HK-2 (cell line): ENCODE measurements around the gene POP7.

Experiments
- DNase-seq: peaks from one replicate; pipeline ENCODE4 v3.0.0-alpha.2; 2018; ENCODE audit not compliant: unreplicated experiment

Gene POP7

DNA sequence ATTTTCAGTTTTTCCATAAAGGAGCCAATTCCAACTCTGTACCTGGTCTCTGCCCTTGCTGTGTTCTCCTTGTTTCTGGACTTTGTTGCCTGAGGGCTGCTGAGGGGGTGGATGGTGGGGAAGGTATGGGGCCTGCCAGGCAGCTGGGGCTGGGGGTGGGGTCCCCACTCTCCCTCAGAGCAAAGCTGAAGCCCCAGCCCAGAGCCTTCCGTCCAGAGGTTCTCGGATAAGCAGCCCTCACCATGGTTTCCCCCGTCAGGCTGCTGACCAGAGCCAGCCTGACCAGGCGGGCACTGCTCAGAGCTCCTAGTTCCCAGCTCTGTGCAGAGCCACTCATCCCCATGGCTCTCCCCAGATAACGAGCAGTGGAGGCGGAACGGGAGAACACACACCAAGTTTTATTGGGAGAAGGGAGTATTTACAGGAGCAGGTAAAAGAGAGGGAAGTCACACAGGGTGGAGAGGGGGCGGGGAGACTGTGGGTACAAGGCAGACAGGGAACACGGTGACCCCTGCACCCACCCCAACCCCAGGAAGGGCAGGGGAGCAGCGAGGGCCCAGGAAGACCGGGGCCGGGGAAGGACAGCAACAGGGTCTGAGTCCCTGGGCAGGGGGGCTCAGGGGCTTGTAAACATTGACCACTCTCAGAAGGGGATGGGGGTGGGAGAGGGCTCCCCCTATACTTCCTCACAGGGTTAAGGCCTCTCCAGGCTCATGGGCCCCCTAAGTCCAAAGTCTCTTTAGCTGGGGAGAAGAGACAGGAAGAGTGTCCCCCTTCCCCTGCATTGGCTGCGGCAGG, 26.6 kb upstream of the POP7 start:
- no peak for DNase-seq

GRCh38 chr7:100679927-100680575, 25.9 kb upstream of the POP7 start:
- no peak for DNase-seq

DNA sequence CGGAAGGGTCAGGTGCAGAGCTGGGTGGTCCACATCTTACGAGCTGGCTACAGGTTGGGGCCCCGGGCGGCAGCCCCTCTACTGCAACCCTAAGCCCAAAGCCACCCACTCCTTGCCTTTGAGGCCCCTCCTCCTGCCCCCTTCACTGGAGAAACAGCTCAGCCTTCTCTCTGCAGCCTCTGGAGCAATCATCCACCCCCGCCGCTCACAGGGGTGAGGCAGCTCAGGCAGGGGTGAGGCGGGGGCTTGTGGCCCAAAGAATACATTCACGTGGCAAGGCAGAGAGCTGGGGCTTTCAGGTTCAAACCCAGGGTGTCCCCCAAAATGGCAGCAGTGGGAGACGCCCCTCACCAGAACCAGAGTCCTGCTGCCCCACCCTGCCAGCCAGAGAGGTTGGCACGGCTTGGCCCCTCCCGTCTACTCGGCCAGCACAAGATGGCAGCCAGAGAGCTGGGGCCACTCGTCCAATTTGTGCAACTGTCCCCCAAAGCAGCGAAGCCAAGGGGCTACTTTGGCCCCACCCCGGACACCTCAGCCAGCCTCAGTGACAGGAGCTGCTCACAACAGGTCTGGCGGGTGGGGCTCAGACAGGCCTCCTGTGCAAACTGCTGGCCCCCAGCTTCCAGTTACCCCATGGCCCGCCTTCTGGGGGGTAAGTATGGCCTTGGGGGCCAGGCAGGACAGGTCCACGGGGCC, 25.2 kb upstream of the POP7 start:
- DNase-seq, result no peak

DNA sequence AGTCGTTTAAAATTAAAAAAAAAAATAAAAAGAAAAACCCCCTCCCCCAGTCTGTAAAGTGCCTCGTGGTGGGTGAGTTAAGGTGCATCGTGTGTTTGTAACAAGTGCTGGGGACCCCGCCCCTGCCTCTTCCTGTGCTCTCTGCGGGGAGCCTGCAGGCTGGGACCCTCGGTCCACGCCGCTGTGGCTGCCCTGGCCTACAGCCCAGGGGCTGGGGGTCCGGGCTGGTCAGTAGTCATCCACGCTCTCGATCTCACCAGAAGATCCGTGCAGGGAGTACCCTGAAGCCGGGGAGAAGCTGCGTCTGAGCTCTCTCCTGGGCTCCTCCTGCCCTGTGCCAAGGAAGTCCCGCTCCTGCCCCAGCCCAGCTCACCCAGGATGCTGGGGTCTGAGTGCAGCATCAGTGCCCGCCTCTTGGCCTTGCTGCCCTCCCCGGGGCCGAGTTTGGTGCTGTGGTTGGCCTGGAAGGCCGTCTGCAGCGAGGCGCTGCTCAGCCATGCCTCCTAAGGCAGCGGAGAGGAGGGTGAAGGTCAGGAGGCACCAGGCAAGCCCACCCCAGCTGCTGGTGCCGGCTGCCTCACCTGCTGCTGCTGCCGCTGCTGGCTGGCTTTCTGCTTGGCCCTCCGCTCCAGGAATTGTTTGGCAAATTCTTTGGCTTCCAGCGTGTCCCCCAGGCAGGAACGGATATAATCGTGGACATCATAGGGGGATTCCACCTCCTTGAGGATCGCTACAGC, 24.3 kb upstream of the POP7 start:
- no peak for DNase-seq

- no peak for DNase-seq
Observed at GRCh38 chr7:100682228-100682741, 23.6 kb upstream of the POP7 start.

- DNase-seq, result no peak
Observed at GRCh38 chr7:100682991-100683658, 22.8 kb upstream of the POP7 start.

DNA sequence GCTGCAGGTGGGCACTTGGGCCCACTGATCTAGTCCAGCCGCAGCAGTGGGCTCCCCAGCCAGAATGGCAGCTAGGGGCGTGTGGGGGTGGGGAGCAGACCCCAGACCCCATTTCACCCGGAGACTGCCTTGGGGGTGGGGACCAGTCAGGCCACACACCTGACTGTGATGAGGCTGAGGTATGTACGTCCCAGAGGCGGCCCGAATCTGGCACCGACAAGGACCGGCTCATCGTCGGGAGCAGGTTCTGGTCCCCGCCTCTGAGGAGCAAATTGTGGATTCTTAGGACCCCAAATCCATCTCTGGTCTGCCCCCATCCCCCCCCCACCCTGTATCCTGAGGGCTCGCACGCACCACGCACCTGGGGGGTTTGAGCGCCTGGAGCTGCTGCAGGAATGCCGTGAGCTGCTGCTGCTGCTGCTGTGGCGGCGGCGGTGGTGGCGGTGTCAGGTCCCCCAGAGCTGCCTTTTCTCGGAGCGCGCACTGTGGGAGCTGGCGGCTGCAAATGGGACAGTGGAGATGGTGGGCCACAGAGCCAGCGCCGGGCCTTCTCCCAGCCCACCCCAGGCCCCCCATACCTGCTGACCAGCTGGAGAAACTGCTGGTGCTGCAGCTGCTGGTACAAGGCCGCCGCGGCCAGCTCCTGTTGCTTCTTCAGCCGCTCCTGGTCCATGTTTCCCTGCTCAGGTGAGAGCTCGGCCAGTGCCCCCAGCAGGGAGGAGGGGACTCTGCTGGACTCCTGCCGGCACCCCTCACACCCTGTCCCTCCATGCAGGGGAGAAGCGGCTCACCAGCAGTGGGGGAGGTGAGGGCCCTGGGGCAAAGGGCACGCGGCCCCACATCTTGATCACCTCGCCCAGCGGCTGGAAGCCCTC, 22.0 kb upstream of the POP7 start:
- DNase-seq, result no peak

- DNase-seq, result no peak
Observed at GRCh38 chr7:100684534-100685042, 21.3 kb upstream of the POP7 start.

DNA sequence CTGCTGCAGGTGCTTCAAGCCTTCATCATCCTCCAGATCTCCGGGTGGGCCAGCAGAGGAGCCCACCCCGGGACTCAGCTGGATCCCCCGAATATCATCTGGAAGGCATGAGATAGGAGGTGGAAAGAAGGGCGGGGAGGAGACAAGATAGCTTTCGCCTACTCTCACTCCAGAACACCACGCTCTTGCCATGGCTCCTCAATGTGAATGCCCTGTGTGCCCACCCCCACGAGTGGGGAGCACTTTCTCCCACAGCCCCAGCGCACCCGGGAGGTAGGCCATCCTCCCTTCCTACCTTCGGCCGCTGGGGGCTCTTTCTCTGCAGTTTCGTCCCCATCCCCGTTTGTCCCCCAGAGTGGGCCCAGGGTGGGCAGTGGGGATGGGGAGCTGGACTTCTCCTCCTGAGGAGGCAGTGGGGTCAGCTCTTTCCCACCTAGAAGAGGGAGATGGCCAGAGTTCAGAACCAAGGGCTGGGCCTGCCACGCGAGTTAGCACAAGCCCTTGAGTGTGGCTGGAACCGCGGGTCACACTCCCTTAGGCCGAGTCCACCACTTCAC, 20.8 kb upstream of the POP7 start:
- DNase-seq, result no peak

GRCh38 chr7:100685631-100686145, 20.2 kb upstream of the POP7 start:
- no peak for DNase-seq

GRCh38 chr7:100686201-100686821, 19.6 kb upstream of the POP7 start:
- no peak for DNase-seq

- DNase-seq, result no peak
Observed at GRCh38 chr7:100686822-100687211, 19.1 kb upstream of the POP7 start.

- DNase-seq, result no peak
Observed at GRCh38 chr7:100687261-100687660, 18.7 kb upstream of the POP7 start.

DNA sequence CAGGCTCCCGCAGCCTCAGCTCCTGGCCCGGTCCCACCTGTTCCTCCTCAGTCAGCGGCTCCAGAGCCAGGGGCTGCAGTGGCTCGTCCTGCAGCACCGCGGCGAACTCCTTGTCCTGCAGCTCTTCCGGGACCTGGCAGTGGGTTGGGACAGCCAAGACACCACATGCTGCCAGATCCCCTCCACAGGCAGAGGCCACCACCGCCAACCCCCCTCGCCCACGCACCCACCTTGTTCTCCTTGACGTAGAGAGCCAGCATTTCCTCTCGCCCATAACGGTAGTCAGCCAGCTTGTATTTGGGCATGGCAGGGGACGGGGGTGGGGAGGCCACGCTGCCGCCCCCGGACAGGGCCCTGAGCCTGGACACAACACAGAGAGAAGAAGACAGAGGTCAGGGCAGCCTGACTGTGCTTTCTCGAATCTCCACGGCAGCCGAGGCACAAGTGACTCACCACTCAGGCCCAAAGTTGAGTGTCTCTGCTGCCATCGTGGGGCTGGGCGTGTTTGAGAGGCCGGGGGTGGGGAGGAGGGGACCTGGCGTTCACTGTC, 18.1 kb upstream of the POP7 start:
- DNase-seq, result no peak

DNA sequence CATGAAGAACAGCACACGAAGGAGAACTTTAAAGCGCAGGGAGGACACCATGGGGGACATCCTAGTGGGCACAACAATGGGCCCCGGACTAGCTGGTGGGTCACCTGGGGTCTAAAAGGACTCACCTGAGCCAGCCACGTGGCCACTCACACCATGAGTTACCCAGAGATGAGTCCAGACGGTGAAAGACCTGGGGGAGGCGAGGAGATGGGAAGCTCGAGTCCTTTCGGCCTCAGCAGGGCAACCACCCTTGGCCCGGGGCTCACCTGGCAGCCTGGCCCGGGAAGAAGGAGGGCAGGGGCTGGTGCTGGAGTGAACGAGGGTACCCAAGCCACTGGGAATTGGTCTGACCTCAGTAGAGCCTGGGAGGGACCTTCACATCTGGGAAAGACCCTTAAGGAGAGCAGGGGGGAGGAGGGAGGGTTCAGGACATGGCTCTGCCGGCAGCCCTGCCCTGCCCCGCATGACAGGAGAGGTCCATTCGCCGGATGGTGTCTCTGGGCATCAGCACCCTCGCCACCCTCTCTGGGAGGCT, 17.5 kb upstream of the POP7 start:
- no peak for DNase-seq

- no peak for DNase-seq
Observed at GRCh38 chr7:100689230-100690135, 16.4 kb upstream of the POP7 start.
